NCI-H2227 treated with DMSO at 0.1 percent for 48 hours (cell line): ENCODE measurements around the gene MRPL18.
"Not testable (repeated sequence)": the region's sequence is repeated elsewhere in the genome, so short reads cannot be mapped to it uniquely, and the experiment has no call there.

Source experiments
- DNase-seq: peaks from one replicate; lab custom pipeline; 2025; lab: John Stamatoyannopoulos, UW

MRPL18 gene

DNA sequence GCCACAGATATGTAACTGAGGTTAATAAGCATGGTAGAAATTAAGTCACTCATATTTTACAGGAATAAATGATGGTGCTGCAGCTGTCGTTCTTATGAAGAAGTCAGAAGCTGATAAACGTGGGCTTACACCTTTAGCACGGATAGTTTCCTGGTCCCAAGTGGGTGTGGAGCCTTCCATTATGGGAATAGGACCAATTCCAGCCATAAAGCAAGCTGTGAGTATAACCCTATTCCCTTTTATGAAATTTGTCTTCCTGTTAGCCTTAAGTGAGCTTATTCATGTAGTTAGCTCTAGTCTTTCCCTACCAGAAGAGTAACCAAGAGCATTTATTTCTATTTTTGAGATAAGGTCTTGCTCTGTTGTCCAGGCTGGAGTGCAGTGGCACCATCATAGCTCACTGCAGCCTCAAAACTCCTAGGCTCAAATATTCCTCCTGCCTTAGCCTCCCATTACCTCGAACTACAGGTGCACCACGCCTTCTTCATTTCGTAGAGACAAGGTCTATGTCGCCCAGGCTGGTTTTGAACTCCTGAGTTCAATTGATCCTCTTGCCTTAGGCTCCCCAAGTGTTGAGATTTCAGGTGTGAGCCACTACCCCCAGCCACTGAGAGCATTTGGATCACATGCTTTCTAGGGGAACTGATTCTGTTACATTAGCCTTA is 12.9 kb upstream of the MRPL18 start:
- DNase-seq, result no peak

DNA sequence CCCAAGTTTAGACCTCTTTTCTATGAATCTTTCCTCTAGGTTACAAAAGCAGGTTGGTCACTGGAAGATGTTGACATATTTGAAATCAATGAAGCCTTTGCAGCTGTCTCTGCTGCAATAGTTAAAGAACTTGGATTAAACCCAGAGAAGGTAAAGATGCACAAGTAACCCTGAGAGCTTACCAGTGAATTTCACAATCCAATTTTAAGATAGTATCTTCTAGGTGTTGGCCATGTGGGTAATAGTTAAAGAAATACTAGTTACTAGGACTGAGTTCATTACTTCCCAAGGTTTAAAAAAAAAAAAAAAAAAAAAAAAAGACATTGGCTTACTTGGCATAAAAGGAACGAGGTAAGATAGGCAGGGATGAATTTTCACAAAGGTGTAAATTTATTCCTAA is 12.1 kb upstream of the MRPL18 start:
- no peak for DNase-seq

DNA sequence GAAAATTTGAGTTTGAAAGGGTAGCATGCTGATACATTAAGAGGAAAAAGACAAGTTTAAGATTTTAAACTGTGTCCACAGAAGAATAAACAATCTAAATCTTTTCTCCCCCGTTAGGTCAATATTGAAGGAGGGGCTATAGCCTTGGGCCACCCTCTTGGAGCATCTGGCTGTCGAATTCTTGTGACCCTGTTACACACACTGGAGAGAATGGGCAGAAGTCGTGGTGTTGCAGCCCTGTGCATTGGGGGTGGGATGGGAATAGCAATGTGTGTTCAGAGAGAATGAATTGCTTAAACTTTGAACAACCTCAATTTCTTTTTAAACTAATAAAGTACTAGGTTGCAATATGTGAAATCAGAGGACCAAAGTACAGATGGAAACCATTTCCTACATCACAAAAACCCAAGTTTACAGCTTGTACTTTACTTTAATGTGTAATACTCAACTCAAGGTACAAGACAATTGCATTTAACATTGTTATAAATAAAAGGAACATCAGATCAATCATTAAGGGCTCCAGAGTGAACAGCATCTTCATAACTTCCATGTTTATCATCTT is 11.6 kb upstream of the MRPL18 start:
- no peak for DNase-seq

DNA sequence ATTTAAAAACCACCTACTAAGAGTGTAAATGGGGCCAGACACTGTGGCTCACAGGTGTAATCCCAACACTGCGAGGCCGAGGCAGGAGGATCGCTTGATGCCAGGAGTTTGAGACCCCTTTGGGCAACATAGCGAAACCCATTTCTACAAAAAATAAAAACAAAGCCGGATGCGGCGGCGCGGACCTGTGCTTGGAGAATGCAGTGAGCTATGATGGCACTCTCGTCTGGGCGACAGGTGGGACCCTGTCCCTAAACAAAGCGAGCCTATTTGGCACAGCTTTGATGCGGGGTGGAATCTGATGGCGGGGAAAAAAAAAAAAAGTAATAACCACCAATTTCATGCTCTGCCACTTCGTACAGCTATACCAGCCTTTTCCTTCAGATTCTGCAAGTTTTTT is 2.0 kb upstream of the MRPL18 start:
- no peak for DNase-seq

DNA sequence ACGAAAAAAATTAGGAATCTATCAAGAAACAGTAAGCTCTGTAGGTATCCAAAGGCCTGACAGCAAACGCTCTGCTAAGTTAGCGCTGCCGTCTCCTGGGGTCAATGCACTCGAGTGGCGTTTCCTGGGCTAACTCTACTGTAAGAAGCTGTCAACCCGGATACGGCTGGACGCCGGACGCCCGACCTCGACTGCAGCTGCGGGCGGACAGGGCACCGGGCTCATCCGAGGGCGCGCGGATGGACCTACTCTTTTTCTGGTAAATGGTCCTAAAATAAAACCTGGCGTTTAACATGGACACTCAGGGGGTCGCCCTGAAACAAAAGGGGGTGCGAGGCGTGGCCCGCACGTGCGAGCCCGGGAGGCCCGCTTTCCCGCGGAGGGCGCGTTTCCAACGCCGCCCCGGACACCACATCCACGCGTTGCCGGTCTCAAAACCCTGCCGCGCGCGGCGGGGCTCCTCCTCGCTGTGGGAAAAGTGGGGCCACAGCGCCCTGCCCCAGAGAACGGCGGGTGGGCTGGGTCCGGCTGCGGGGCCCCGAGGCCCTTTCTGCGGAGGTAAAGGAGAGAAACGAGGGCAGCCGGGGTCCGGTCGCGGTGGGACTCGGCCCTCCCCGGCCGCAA is 1.4 kb upstream of the MRPL18 start:
- DNase-seq, result no peak

DNA sequence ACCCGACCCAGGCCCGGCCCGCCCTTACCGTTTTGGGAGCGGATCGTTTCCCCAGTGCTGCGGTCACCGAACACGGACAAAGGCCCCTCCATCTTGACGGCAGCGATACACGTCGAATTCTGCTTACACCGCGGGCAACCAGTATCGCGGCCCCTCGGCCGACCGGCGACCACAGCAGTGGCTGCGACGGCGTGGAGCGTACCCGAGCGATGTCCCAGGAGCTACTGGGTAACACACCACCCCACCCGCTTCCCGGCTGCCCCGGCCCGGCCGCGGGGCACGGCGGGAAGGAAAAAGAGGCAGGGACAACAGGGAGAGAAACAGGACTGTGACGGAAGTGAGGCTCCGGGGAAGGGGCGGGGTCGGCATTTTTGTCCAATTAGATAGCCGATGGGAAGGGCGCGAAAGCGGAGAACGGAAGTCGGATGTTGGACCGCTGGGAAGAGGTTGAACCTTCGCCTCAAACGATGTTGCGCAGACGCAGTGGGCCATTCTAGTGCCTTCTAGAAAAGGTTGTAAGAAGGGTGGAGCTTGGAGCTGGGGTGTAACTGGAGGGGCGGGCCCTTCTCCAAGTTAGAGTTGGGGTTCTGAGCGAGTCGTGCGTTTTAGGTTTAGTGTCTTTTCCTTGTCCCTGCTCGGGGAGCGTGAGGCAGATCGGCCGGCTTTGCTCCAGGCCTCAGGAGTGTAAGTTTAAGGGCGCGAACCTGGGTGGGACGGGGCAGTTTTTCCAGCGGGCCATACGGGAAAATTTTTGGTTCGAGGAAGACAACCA is 704 bp upstream of the MRPL18 start, which contains the start of gene TCP1:
Gene TCP1 (minus strand): TSS at position 226 of the 772 bp plus-strand sequence. CDS start 134 bp downstream, at position 92.
- peak; percentile 96 for DNase-seq

DNA sequence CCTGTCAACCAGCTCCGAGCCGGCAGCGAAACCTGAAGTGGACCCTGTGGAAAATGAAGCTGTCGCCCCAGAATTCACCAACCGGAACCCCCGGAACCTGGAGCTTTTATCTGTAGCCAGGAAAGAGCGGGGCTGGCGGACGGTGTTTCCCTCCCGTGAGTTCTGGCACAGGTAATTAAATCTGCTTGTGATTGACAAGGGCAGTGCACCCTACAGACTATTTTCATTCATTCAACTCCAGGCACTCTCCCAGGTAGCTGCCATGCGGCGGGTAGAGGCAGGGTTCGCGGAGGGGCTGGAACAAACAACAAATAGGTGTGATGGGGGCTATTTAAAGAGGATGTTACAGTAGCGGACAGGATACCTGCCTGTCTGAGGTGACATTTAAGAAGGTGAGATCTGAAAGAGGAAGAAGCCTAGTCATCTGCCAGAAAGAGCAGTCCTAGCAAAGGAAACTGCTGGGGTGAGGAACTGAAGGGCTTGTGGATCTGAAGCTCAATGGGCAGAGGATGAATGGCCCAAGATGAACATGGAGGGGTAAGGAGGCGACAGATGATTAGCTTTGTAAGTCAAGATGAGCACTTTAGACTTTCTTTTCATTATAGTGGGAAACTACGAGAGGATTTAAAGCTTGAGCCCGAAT is 810 bp downstream of the MRPL18 start:
- DNase-seq, result no peak

DNA sequence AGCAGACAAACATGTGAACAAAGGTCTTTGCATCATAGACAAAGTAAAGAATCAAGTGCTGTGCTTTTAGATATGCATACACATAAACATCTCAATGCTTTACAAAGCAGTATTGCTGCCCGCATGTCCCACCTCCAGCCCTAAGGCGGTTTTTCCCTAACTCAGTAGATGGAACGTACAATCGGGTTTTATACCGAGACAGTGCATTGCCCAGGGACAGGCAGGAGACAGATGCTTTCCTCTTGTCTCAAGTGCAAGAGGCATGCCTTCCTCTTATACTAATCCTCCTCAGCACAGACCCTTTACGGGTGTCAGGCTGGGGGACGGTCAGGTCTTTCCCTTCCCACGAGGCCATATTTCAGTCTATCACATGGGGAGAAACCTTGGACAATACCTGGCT is 4.7 kb downstream of the MRPL18 start:
- DNase-seq, result not testable (repeated sequence)

DNA sequence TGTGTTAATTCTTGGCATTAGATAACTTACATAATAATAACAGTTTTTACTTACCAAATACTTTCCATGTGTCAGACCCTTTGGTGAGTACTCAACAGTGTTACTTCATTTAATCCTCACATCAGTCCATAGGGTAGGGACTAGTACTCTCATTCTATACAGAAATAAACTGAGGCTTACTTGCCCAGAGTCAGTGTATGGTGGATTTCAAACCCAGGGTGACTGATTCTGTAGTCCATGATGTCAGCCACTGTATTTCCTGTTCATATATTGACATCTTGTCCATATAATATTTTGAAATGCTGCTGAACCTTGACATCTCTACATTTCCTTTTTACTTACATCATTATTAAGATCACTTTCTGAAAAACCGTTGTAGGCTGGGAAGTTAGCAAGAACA is 7.3 kb downstream of the MRPL18 start:
- no peak for DNase-seq

DNA sequence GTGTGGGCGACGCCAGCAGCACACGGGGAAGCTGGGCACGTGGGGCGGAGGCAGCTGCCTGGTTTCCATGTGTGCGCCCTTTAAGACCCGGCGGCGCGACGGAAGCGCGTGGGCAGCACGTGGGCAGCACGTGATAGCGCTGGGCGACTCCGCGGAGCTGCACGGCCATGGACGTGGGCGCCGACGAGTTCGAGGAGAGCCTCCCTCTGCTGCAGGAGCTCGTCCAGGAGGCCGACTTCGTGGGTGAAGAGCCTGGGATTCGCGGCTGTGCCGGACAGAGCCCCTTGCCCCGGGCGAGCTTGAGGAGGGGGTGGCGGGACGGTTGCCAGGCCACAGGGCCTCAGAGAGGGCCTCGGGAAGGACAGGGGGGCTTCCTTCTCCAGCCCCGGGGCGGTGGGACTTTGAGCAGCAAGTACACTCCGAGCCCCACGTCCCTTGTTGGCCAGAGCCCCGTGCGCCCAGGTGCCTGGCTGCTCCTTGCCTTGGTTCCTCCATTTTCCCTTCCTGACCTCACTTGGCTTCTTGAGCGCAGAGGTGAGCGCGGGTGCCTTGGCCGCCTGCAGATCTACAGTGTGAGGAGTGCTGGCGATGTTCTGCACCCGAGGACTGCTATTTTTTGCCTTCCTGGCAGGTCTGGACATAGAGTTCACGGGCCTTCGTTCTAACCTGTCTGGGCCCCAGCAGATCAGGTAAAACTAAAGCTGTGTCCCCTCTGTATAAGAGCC is 10.0 kb downstream of the MRPL18 start, which contains the start of gene PNLDC1:
Gene PNLDC1 (plus strand): TSS at position 136 of the 725 bp plus-strand sequence. CDS start 32 bp downstream, at position 168.
- no peak for DNase-seq

DNA sequence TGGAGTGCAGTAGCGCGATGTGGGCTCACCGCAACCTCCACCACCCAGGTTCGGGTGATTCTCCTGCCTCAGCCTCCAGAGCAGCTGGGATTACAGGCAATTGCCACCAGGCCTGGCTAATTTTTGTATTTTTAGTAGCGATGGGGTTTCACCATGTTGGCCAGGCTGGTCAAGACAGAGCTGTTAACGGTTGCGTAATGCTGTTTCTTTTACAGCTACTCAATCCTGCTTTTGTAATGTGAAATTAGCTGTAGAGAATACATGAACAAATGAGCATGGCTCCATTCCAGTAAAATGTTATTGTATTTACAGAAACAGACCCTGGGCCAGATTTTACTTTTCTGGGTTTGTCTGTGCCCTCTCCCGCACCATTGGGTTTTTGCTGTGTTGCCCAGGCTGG is 11.7 kb downstream of the MRPL18 start:
- DNase-seq, result no peak

DNA sequence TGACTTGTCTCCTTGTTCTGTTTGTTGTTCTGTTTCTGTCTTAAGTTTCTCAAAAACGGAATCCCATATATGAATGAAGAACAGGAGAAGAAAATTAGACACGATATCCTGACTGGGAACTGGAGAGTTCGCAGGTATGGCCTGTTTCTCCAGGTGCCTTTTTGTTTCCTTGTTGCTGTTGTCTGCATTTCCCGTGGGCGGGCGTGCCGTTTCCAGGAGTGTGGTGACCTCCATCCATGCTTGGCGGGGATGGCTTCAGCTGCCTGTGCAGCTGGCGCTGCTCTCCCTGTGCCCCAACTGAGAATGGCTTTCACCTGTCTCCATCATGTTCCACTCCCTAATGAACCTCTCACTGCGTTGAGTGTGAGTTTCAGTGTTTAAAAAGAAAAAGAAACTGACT is 14.2 kb downstream of the MRPL18 start:
- DNase-seq, result no peak

DNA sequence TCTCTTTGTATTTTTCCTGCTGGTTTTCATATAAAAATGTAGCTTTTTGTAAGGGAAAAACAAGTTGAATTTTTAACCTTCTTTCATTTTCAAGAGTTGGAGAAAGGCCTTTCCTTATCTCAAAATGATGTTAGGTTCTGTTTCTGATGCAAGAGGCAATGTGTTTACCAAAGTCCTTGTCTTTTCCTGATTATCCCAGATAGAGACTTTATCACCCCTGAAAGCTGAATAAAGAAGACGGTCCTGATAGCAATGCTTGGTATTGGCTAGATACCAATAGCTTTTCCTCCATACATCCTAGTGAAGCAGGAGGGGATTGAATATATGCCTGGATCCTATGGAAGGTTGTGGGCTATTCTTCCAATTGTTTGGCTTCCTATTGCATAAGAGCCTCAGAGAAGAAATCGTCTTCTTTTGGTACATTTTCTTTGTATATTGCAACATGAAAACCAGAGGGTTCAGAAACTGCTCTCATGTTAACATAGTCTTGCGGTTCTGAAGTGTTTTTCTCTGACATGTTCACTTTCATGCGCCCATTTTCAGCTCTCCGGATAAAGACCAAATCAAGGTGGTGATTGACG is 15.3 kb downstream of the MRPL18 start:
- DNase-seq, result no peak

DNA sequence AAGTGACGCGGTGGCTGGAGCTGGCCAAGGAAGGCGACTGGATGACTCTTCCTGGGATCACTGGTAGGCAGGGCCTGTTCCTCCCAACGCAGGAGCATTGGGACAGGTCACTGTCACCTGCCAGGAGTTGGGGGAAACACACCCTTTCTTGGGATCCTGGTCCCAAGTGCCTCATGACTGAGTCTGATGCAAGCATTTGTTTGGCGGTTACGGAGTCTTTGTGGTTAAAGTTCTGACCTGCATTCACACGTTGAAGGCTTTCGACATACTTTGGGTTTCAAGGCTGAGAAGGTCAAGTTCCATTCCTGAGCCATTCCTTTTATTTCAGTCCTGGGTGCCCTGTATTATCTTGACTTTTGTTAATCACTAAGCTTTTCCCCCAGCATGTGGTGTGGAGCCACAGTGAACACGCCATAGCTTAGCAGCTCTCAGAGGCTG is 15.8 kb downstream of the MRPL18 start:
- DNase-seq, result no peak

DNA sequence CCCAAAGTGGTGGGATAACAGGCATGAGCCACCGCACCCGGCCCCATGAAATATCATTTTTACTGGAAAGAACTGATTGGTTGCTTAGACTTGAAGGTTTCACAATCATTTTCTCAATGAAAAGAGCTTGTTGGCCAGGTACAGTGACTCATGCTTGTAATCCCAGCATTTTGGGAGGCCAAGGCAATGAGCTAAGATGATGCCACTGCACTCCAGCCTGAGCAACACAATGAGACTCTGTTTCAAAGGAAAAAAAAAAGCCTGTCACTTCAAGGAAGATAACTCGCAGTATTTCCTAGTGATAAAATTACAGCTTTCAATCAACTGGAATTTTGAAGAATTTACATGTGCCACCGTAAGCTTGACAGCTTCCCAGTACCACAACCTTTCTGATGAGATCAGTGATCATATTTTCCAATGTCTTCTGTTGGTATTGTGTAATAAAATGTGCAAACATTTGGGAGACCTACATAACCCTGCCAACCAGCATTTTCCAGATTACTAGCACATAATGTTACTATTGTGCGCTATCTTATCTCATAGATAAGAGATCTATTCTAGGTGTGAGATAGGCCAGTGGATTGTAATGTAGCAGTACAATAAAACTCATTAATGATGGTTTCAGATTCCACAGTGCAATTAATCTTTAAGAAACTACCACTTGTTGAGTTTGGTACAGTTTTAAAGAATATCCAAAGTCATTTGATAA is 17.0 kb downstream of the MRPL18 start:
- no peak for DNase-seq

DNA sequence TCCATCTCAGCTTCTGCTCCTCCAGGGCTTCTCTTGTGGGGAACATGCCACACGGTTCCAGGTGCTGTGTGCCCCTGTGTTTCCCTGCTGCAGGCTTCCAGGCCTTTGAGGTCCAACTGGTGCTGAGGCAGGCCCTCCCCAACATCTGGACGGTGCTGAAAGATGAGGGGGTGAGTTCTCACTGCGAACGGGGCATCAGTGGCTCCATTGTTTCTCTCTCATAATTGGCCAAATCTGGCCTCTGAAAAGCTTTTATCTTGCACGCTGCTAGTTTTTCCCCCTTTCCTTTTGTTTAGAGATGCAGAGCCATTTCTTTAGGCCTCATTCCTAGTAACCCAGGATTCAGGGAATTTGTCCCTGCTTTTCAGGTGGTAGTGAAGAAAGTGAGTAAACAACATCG is 18.4 kb downstream of the MRPL18 start:
- no peak for DNase-seq

DNA sequence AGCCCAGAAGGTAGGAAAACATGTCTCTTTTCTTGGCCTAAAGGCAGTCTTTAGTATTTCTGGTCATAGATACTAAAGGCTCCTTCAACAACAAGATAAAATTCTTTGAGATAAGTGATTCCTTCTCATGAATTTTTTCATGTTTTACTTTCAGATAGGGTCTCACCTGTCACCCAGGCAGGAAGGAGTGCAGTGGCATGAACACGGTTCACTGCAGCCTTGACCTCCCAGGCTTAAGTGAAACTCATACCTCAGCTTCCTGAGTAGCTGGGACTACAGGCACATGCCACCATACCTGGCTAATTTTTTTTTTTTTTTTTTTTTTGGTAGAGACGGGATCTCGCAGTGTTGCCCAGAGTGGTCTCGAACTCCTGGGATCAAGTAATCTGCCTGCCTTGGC is 18.9 kb downstream of the MRPL18 start:
- DNase-seq, result no peak

DNA sequence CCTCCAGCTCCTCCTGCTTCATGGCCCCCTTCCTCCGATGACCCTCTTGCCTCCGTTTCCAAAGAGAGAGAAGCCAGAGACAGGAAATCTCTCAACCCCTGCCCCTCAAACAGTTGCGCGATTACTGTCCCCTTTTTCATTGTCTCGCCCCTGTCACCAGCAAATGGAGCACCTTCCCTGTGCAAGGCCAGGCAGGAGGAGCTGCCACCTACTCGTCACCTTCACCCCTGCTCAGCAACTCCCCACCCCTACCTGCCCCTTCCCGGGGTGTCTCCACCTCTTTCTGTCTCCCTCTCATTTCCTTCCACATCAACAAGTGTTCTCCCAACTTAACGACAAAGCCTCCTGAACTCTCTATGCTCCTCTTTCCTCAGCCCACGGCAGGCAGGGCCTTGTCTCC is 23.5 kb downstream of the MRPL18 start:
- DNase-seq, result no peak

DNA sequence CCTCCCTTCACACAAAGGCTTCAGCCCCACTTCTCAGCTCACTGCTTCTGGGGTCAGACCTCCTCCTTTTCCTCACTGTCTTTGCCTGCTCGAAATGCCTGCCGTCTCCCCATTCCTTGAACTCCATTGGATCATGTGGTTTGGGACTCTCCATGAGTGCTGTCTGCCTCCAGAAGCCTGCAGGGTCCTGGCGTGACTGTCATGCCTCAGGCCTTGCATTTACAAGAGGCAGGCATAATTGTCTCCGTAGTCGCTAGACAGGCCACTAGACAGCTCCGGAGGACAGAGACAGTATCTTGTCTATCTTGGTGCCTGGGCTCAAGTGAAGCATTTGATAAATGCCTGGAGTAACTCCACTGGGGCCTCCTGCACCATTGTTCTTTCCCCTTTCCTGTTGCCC is 25.1 kb downstream of the MRPL18 start:
- DNase-seq, result no peak

DNA sequence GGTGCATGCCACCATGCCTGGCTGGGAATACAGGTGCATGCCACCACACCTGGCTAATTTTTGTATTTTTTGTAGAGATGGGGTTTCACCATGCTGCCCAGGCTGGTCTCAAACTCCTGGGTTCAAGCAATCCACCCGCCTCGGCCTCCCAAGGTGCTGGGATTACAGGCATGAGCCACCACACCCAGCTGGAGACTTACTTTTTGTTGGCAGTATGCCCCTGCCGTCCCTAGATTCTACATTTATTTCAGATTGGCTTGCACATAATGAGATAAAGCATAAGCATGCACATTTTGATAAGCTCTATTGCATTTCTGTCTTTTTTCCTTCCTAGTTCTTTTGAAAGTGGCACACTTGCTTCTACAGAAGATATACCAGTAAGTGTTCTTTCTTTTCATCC is 26.5 kb downstream of the MRPL18 start:
- not testable (repeated sequence) for DNase-seq
